K562 (cell line): Measurements from ENCODE around the gene OR2M4.

Experiments used
- CHD7 ChIP-seq: fragments of 200-600 bp; sonication (generic); IDR thresholded peaks from one replicate; pipeline ENCODE4 v1.6.1; 2012; ENCODE audit warnings: mild to moderate bottlenecking, low read depth, low read length, inconsistent platforms
- CTCF ChIP-seq, 3 experiments: IDR thresholded peaks in 2 of 3; conservative IDR thresholded peaks in 1 of 3; 2 replicates each; pipeline ENCODE4 v1.5.1; 2011 to 2012; ENCODE audit warnings: low read length in 3 of 3, mild to moderate bottlenecking in 3 of 3, control low read depth in 2 of 3, improper control_type of control experiment in 1 of 3, inconsistent platforms in 1 of 3, low read depth in 1 of 3, mixed read lengths in 1 of 3, moderate library complexity in 1 of 3; ENCODE audit not compliant: insufficient read depth in 2 of 3
- E2F1 ChIP-seq: sonication (generic); formaldehyde crosslinking; IDR thresholded peaks from 2 replicates; pipeline ENCODE4 v1.8.1; 2023; ENCODE audit warnings: mild to moderate bottlenecking, missing genetic modification reagents, moderate library complexity
- EZH2 ChIP-seq: IDR thresholded peaks from 2 replicates; pipeline ENCODE4 v1.6.1; 2012; ENCODE audit warnings: low read depth, mild to moderate bottlenecking, inconsistent platforms, low read length, borderline replicate concordance
- MYC ChIP-seq, 2 experiments: fragments of 250-450 bp in 1 of 2; sonication (Bioruptor Pico) in 1 of 2; IDR thresholded peaks; 2 replicates each; pipeline versions ENCODE4 v1.5.1 to v1.6.1; 2012 to 2021; ENCODE audit warnings: low read depth in 2 of 2, borderline replicate concordance in 1 of 2, improper control_type of control experiment in 1 of 2, low read length in 1 of 2, mild to moderate bottlenecking in 1 of 2, moderate library complexity in 1 of 2
- POLR2A ChIP-seq: fragments of 450-650 bp; conservative IDR thresholded peaks from 2 replicates; pipeline ENCODE4 v1.6.1; 2016
- XRCC5 ChIP-seq: fragments of 200-400 bp; formaldehyde crosslinking; IDR thresholded peaks from 2 replicates; pipeline ENCODE4 v1.6.1; 2017; ENCODE audit warnings: low read depth, mild to moderate bottlenecking, low read length
- ZBTB33 ChIP-seq: sonication (generic); formaldehyde crosslinking; IDR thresholded peaks from 2 replicates; pipeline ENCODE4 v1.8.1; 2023; ENCODE audit warnings: mild to moderate bottlenecking, missing genetic modification reagents
- ZNF121 ChIP-seq: sonication (generic); formaldehyde crosslinking; conservative IDR thresholded peaks from 2 replicates; pipeline ENCODE4 v1.8.0; 2022; ENCODE audit warnings: missing genetic modification reagents

GRCh38 chr1:248196965-248197364, 34.3 kb upstream of the OR2M4 start, which contains the start of gene OR2M3:
- TF ChIP-seq XRCC5 (no peak), EZH2 (no peak), CTCF (IDR thresholded peaks at IDR 0.05 in 2 of 3, conservative IDR thresholded peaks at IDR 0.05 in 1 of 3; ENCODE audit: insufficient read depth in 2 of 3, low read depth in 1 of 3, low read length in 3 of 3) (no peak), ZNF121 (CRISPR knock-in tag) (no peak), E2F1 (CRISPR knock-in tag) (no peak), MYC (IDR thresholded peaks at IDR 0.05; ENCODE audit: low read depth, low read length) (no peak), MYC (CRISPR knock-in tag; IDR thresholded peaks at IDR 0.05; ENCODE audit: borderline replicate concordance, low read depth) (no peak), POLR2A (no peak), ZBTB33 (no peak), CHD7 (no peak)
